SK-N-SH (cell line): Measurements from ENCODE around the gene INSC.

Source experiments
- FOXJ3 ChIP-seq: sonication (generic); formaldehyde crosslinking; IDR thresholded peaks from 2 replicates; pipeline ENCODE4 v1.5.1; 2020; ENCODE audit warnings: mild to moderate bottlenecking, missing genetic modification reagents
- NFIC ChIP-seq: IDR thresholded peaks from 2 replicates; pipeline ENCODE4 v1.4.0; 2012; ENCODE audit warnings: borderline replicate concordance
- POLR2AphosphoS5 ChIP-seq: IDR thresholded peaks from 2 replicates; pipeline ENCODE4 v1.6.1; 2012; ENCODE audit warnings: low read depth, low read length
- RXRA ChIP-seq: IDR thresholded peaks from 2 replicates; pipeline ENCODE4 v1.4.0; 2012; ENCODE audit warnings: low read depth, mild to moderate bottlenecking, borderline replicate concordance
- TAF1 ChIP-seq: IDR thresholded peaks from 2 replicates; pipeline ENCODE4 v1.6.1; 2012; ENCODE audit warnings: low read depth, mild to moderate bottlenecking, low read length, moderate library complexity, borderline replicate concordance
- YY1 ChIP-seq: IDR thresholded peaks from 2 replicates; pipeline ENCODE4 v1.4.0; 2012; ENCODE audit warnings: low read depth, mild to moderate bottlenecking
- TF ChIP-seq, protein P1 (sequence below): fragments of 200-600 bp; sonication (generic); IDR thresholded peaks from 2 replicates; pipeline ENCODE4 v1.6.1; 2017; ENCODE audit warnings: antibody characterized with exemption, mild to moderate bottlenecking, moderate library complexity
- TF ChIP-seq, protein P2 (sequence below): IDR thresholded peaks from 2 replicates; pipeline ENCODE4 v1.6.1; 2012; ENCODE audit warnings: mild to moderate bottlenecking, low read depth, low read length, moderate library complexity
- TF ChIP-seq, protein P3 (sequence below): IDR thresholded peaks from 2 replicates; pipeline ENCODE4 v1.4.0; 2012; ENCODE audit warnings: low read depth, borderline replicate concordance

DNA sequence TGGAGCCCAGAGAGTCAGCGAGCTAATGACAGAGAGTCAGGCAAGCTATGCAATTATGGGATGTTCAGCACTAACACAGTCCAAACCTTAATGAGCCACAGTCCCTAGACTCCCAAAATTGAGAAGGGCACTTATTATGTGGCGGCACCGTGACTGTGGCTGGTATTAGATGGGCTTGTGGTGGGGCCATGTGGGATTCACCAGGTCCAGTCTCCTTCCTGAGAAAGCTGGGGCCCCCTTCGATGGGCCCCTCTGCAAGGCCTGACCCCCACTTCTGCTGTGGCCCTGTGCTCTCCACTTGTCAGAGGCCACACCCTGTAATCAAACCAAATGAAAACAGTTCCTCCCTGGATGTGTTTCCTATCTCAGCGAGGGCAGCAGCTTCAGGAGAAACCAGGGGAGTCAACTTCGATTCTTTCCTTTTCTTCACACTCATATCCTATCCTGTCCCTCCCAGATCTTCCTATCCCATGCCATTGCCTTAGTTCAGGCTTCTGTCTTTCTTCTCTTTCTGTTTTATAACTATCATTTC lies 42.9 kb downstream of the INSC start:
- TF ChIP-seq FOXJ3 (CRISPR knock-in tag) (no peak), TAF1 (no peak), RXRA (no peak), NFIC (no peak), POLR2AphosphoS5 (no peak), YY1 (no peak)
- TF ChIP-seq, protein P1, sequence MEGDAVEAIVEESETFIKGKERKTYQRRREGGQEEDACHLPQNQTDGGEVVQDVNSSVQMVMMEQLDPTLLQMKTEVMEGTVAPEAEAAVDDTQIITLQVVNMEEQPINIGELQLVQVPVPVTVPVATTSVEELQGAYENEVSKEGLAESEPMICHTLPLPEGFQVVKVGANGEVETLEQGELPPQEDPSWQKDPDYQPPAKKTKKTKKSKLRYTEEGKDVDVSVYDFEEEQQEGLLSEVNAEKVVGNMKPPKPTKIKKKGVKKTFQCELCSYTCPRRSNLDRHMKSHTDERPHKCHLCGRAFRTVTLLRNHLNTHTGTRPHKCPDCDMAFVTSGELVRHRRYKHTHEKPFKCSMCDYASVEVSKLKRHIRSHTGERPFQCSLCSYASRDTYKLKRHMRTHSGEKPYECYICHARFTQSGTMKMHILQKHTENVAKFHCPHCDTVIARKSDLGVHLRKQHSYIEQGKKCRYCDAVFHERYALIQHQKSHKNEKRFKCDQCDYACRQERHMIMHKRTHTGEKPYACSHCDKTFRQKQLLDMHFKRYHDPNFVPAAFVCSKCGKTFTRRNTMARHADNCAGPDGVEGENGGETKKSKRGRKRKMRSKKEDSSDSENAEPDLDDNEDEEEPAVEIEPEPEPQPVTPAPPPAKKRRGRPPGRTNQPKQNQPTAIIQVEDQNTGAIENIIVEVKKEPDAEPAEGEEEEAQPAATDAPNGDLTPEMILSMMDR: no peak
- TF ChIP-seq, protein P2, sequence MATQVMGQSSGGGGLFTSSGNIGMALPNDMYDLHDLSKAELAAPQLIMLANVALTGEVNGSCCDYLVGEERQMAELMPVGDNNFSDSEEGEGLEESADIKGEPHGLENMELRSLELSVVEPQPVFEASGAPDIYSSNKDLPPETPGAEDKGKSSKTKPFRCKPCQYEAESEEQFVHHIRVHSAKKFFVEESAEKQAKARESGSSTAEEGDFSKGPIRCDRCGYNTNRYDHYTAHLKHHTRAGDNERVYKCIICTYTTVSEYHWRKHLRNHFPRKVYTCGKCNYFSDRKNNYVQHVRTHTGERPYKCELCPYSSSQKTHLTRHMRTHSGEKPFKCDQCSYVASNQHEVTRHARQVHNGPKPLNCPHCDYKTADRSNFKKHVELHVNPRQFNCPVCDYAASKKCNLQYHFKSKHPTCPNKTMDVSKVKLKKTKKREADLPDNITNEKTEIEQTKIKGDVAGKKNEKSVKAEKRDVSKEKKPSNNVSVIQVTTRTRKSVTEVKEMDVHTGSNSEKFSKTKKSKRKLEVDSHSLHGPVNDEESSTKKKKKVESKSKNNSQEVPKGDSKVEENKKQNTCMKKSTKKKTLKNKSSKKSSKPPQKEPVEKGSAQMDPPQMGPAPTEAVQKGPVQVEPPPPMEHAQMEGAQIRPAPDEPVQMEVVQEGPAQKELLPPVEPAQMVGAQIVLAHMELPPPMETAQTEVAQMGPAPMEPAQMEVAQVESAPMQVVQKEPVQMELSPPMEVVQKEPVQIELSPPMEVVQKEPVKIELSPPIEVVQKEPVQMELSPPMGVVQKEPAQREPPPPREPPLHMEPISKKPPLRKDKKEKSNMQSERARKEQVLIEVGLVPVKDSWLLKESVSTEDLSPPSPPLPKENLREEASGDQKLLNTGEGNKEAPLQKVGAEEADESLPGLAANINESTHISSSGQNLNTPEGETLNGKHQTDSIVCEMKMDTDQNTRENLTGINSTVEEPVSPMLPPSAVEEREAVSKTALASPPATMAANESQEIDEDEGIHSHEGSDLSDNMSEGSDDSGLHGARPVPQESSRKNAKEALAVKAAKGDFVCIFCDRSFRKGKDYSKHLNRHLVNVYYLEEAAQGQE: no peak
- TF ChIP-seq, protein P3, sequence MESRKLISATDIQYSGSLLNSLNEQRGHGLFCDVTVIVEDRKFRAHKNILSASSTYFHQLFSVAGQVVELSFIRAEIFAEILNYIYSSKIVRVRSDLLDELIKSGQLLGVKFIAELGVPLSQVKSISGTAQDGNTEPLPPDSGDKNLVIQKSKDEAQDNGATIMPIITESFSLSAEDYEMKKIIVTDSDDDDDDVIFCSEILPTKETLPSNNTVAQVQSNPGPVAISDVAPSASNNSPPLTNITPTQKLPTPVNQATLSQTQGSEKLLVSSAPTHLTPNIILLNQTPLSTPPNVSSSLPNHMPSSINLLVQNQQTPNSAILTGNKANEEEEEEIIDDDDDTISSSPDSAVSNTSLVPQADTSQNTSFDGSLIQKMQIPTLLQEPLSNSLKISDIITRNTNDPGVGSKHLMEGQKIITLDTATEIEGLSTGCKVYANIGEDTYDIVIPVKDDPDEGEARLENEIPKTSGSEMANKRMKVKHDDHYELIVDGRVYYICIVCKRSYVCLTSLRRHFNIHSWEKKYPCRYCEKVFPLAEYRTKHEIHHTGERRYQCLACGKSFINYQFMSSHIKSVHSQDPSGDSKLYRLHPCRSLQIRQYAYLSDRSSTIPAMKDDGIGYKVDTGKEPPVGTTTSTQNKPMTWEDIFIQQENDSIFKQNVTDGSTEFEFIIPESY: no peak
